CD4-positive, alpha-beta T cell (primary cell): Measurements from ENCODE around the gene GABRP. TPM values are rescaled to one million over a fixed set of nuclear protein-coding genes. Genes with fewer than 3 reads are reported as not detected.

Source experiments
- ATAC-seq: fragments of 200-7000 bp; cut with Tn5 transposase; one replicate; pipeline ENCODE4 v1.10.0; 2022; ENCODE audit warnings: mild to moderate bottlenecking; ENCODE audit not compliant: poor library complexity
- CTCF ChIA-PET: fragments of 350-600 bp; sonication (Branson Sonifier 250); formaldehyde crosslinking; loops from one replicate; lab custom pipeline; 2021; ENCODE audit warnings: antibody characterized with exemption, inconsistent platforms; lab: Charles Lee
- POLR2A ChIA-PET: fragments of 350-600 bp; sonication (Branson Sonifier 250); formaldehyde crosslinking; loops from one replicate; lab custom pipeline; 2021; ENCODE audit warnings: antibody characterized with exemption, inconsistent platforms; lab: Charles Lee
- DNase-seq, 14 experiments: peaks; one replicate each; pipeline ENCODE4 v3.0.0-alpha.2; 2013 to 2020; ENCODE audit warnings: mixed read lengths in 2 of 14
- H3K27ac ChIP-seq, 2 donors: one replicate each; pipeline versions ENCODE4 v1.5.1 to v1.7.0; 2013; ENCODE audit warnings: low read length in 2 of 2, low read depth in 1 of 2, mild to moderate bottlenecking in 1 of 2
- H3K27me3 ChIP-seq, 2 experiments: 1 replicate in 1 of 2; 2 replicates in 1 of 2; pipeline versions ENCODE4 v1.6.1 to v1.7.0; 2013; ENCODE audit warnings: low read length in 2 of 2, control low read depth in 1 of 2, mild to moderate bottlenecking in 1 of 2, moderate library complexity in 1 of 2; ENCODE audit not compliant: insufficient read depth in 2 of 2, control insufficient read depth in 1 of 2
- H3K36me3 ChIP-seq: one replicate; pipeline ENCODE4 v1.6.1; 2013; ENCODE audit warnings: low read length, control low read depth; ENCODE audit not compliant: insufficient read depth
- H3K4me1 ChIP-seq: one replicate; pipeline ENCODE4 v1.6.1; 2013; ENCODE audit warnings: low read length, control low read depth; ENCODE audit not compliant: insufficient read depth
- H3K4me3 ChIP-seq: one replicate; pipeline ENCODE4 v1.5.1; 2013; ENCODE audit warnings: mild to moderate bottlenecking, low read length, moderate library complexity
- H3K9me3 ChIP-seq, 2 experiments: 1 replicate in 1 of 2; 2 replicates in 1 of 2; pipeline versions ENCODE4 v1.6.1 to v1.7.0; 2013; ENCODE audit warnings: low read length in 2 of 2, mild to moderate bottlenecking in 2 of 2, control low read depth in 1 of 2, moderate library complexity in 1 of 2; ENCODE audit not compliant: control insufficient read depth in 1 of 2, insufficient read depth in 1 of 2
- H3K27ac Mint-ChIP-seq: one replicate; pipeline ENCODE4 v1.8.0; 2020; ENCODE audit warnings: mixed read lengths
- H3K27me3 Mint-ChIP-seq: one replicate; pipeline ENCODE4 v1.8.0; 2021; ENCODE audit warnings: mixed read lengths
- H3K36me3 Mint-ChIP-seq: one replicate; pipeline ENCODE4 v1.8.0; 2021; ENCODE audit warnings: low read depth, mixed read lengths
- H3K4me1 Mint-ChIP-seq: one replicate; pipeline ENCODE4 v1.8.0; 2021; ENCODE audit warnings: low read depth, mixed read lengths
- H3K4me3 Mint-ChIP-seq: one replicate; pipeline ENCODE4 v1.8.0; 2020; ENCODE audit warnings: mild to moderate bottlenecking, mixed read lengths
- H3K9me3 Mint-ChIP-seq: one replicate; pipeline ENCODE4 v1.8.0; 2020; ENCODE audit warnings: mixed read lengths
- CTCF ChIP-seq: fragments of 200-600 bp; IDR thresholded peaks from one replicate; pipeline ENCODE4 v1.8.0; 2022; ENCODE audit warnings: antibody characterized with exemption, mild to moderate bottlenecking
- intact Hi-C, 2 experiments: fragments of 100-400 bp; cut with DNase I in 1 of 2; cut with micrococcal nuclease in 1 of 2; formaldehyde crosslinking; loops; one replicate each; pipeline versions ENCODE4 v1.15.1 to v1.9.0; 2023 to 2025; cut with DNase I, micrococcal nuclease
- total RNA-seq, 174 experiments: library from RNA in 2 of 174; stranded (reverse) in 2 of 174; gene quantifications; one replicate each; pipeline ENCODE4 v1.2.3 and lab custom pipeline; 2021 to 2026

The GABRP gene
- total RNA-seq, 2 experiments from 2014 or later: not detected

GRCh38 chr5:170738840-170739239 lies 44.7 kb upstream of the GABRP start:
- H3K4me1 ChIP-seq: no peaks in the 10 kb centered on the region
- intact Hi-C loops: no loop called here
- DNase-seq (no peak), ATAC-seq (no peak)
- CTCF ChIA-PET: no interaction called here
- H3K27ac ChIP-seq: no peak overlapping the region
- Mint-ChIP-seq H3K36me3 (no peaks in the 10 kb centered on the region), H3K9me3 (peaks cover 3% of the 10 kb centered on the region), H3K27me3 (peaks cover 20% of the 10 kb centered on the region), H3K27ac (no peak overlapping the region), H3K4me3 (no peak overlapping the region), H3K4me1 (no peaks in the 10 kb centered on the region)
- H3K36me3 ChIP-seq: no peaks in the 10 kb centered on the region
- POLR2A ChIA-PET: no interaction called here
- no peak overlapping the region for H3K4me3 ChIP-seq
- H3K9me3 ChIP-seq: peaks cover 0 to under 1% of the 10 kb centered on the region in 2 experiments
- peaks cover 0 to 6% of the 10 kb centered on the region in 2 experiments for H3K27me3 ChIP-seq
- no peak for TF ChIP-seq CTCF

DNA sequence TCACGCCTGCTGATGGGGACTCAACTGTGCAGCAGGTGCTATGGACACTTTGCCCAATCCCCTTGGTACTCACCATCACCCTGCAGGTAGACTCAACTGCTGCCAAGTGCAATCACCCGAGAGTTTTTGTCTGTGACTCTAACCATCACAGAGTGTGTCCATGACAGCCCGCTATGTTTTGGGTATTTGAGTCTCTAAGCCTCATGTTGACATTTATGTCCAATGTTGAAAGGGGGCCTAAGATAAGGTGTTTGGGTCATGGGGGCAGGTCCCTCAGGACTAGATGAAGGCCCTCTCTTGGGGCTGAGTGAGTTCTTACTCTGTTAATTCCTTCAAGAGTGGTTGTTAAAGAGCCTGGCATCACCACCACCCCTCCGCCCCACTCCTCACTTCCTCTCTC lies 44.1 kb upstream of the GABRP start:
- Mint-ChIP-seq H3K9me3 (peaks cover 3% of the 10 kb centered on the region), H3K27me3 (peaks cover 25% of the 10 kb centered on the region)
- POLR2A ChIA-PET: no interaction called here

DNA sequence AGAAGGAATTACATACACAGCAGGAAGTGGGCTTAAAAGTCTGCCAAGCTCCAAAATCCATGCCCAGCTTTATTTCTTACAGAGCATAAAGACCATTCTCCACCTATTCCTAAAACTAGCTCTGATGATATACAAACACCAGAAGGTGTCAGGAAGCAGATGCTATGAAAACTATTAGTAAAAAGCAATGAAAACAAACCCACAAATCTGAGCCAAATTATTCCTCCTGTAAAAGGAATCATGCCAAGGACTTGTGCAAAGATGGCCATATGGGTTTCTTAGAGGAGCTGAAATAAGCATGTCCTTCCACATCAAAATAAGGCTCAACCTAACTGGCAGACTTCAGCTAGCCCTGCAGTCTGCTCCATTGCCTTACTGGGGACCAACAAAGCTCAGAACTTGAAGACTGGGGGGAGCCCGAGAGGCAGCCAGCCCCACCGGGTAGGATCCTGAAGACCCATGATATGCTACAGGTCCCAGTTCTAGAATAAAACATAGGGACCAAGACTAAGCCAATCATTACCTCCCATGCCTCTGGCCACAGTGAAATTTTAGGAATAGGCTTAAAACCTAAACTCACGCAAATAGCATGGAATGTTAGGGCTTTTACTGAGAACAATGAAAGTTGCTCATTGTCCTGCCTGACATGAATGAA lies 42.8 kb upstream of the GABRP start:
- DNase-seq (no peak), ATAC-seq (no peak)
- Histone ChIP-seq H3K4me3 (no peak overlapping the region), H3K36me3 (no peaks in the 10 kb centered on the region), H3K27me3 (peaks cover 15 to 21% of the 10 kb centered on the region in 2 experiments), H3K9me3 (peaks cover 0 to 13% of the 10 kb centered on the region in 2 experiments), H3K27ac (no peak overlapping the region), H3K4me1 (peaks cover 8% of the 10 kb centered on the region)
- Mint-ChIP-seq H3K9me3 (no peaks in the 10 kb centered on the region), H3K4me3 (no peak overlapping the region), H3K4me1 (no peaks in the 10 kb centered on the region), H3K36me3 (no peaks in the 10 kb centered on the region), H3K27me3 (peaks cover 32% of the 10 kb centered on the region), H3K27ac (no peak overlapping the region)
- intact Hi-C loops: loop anchor here in 1 of 2 experiments (10.0 kb wide), 1 partner anchor 604 kb away; no protein-coding TSS in a partner anchor
- POLR2A ChIA-PET: no interaction called here
- CTCF ChIA-PET: no interaction called here
- no peak for TF ChIP-seq CTCF

More for the DNA sequence above, 44.1 kb upstream of the GABRP start:
- H3K4me1 Mint-ChIP-seq: no peaks in the 10 kb centered on the region
- Histone ChIP-seq H3K36me3 (no peaks in the 10 kb centered on the region), H3K4me3 (no peak overlapping the region), H3K4me1 (peaks cover 3% of the 10 kb centered on the region), H3K9me3 (peaks cover 0 to 7% of the 10 kb centered on the region in 2 experiments), H3K27me3 (peaks cover 4 to 12% of the 10 kb centered on the region in 2 experiments), H3K27ac (no peak overlapping the region)
- CTCF ChIA-PET: no interaction called here
- no peak for TF ChIP-seq CTCF
- H3K4me3 Mint-ChIP-seq: no peak overlapping the region
- no peaks in the 10 kb centered on the region for H3K36me3 Mint-ChIP-seq
- intact Hi-C loops: no loop called here
- ATAC-seq (no peak), DNase-seq (no peak)
- H3K27ac Mint-ChIP-seq: no peak overlapping the region
